Ammon's horn (tissue), 1 donor: ENCODE measurements around the gene TOM1L2.
"Not testable (repeated sequence)": the region's sequence is repeated elsewhere in the genome, so short reads cannot be mapped to it uniquely, and the experiment has no call there.

ENCODE experiments used
- DNase-seq: peaks from one replicate; pipeline ENCODE4 v3.0.0-alpha.2; 2016; ENCODE audit warnings: low spot score

The TOM1L2 gene

GRCh38 chr17:17943281-17943984 lies 28.8 kb downstream of the TOM1L2 start:
- DNase-seq = no peak

GRCh38 chr17:17942846-17943245 lies 29.4 kb downstream of the TOM1L2 start:
- no peak for DNase-seq

GRCh38 chr17:17941015-17941414 lies 31.2 kb downstream of the TOM1L2 start:
- no peak for DNase-seq

- DNase-seq = no peak
Measured at GRCh38 chr17:17940441-17940911, 31.7 kb downstream of the TOM1L2 start.

- not testable (repeated sequence) for DNase-seq
Measured at GRCh38 chr17:17939941-17940340, 32.3 kb downstream of the TOM1L2 start.

DNA sequence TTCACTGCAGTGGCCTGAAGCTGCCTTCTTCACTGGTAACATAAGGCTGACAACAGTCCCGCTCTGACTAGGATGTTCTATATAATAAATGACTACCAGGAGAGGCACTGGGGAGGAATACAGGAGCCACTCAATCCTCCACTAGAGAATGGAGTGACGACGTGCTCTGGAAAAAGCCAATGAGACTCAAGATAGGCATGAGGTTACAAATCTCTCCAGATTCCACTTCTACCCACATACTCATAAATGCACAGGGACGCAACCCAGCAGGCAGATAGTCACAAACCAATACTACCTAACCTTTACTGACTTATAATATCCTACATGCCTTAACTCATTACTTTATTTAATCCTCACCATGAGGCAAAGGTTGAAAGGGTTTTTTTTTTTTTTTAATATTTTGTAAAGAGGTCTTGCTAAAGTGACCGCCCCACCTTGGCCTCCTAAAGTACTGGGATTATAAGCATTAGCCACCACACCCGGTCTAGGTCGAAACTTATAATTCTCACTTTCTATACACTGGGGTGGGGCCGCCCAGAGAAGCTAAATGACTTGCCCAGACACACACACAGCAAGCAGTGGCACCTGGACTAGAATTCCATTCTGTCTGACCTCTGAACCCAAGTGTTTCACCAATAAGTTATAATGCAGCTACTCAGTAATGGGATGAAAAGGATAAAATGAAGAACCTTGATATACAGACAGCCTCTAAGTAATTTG lies 33.7 kb downstream of the TOM1L2 start:
- DNase-seq = no peak

- DNase-seq = no peak
Measured at GRCh38 chr17:17937958-17938357, 34.2 kb downstream of the TOM1L2 start.

- no peak for DNase-seq
Measured at GRCh38 chr17:17937201-17937853, 34.9 kb downstream of the TOM1L2 start.

GRCh38 chr17:17935321-17936271 lies 36.6 kb downstream of the TOM1L2 start:
- no peak for DNase-seq

DNA sequence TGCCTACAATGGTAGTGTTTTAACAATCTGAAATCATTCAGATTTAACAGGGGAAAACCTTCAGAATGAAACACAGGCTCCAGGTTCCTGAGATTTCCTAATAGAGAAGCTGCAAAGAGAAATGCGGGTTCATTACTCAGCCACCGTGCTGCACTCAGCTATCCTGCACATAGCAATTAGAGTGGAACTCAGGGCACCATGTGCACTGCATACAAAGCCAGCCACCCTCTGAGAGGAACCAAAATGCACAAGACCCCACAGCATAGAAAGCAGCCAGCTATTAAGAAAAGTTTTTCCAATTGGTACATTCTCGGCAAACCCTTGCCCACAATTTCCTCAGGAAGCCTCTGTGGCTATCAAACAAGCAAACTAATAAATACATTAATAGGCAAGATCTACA lies 37.4 kb downstream of the TOM1L2 start:
- peak; percentile 56 for DNase-seq

DNA sequence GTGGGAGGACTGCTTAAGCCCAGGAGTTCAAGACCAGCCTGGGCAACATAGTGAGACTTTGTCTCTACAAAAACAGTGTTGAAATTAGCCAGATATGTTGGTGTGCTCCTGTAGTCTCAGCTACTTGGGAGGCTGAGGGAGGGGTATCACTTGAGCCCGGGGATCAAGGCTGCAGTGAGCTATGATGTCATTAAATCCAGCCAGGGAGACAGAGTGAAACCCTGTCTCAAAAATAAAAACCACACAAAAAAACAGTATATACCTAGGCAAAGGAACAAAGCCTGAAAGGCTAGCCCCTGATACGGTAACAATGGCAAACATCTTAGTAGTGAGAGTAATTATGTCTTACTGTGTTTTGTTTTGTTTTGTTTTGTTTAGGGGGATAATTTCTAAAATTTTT lies 38.0 kb downstream of the TOM1L2 start:
- DNase-seq = no peak

DNA sequence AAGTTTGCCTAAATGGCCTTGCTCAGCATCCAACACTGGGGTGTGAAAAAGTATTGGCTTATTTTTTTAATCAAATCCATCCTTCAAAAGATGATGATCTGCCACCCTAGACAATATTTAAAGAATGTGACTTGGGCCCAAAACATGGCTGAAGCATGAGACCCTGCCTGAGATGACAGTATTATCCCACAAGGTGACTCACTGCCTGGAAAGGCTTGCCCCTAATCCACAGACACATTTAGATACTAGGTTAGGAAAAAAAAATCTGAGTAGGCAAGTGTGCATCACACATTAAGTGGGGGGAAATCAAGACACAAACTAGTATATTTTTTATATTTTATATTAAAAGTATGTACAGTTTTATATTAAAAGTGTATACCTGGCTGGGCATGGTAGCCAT lies 38.4 kb downstream of the TOM1L2 start:
- DNase-seq = no peak

DNA sequence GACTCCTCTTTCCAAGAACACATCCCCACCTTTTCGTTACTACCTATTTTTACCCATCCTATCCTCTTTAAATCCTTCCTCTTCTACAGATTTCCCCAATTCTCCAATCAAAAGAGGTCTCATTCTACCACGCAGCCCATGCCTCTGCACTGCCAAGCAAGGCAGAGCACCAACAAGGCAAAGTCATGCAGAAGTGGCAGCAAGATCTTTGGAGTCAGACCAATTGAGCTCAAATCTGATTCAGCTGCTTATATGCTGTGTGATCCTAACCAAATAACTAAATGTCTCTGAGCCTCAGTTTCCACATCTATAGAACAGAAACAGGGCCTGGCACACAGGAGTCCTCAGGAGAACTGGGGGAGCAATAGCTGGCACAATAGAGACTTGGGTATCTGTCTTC lies 41.0 kb downstream of the TOM1L2 start:
- no peak for DNase-seq

DNA sequence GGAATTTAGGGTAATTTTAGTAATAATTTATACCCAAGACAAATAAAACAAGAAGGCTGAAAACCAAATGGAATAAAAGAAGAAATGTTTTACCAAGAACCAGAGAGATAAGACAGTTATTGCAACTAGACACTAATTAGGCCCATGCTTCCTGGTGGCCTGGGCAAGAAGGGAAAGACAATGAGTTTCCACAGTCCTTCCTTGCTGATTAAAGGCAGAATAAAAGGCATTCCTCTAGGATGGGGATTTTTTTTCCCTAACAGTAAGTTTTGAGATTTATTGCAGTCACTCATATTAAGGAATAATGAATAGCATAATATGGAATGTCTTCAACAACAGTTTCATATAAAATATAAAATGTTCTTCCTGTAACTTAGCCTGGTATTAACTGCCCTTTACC lies 41.5 kb downstream of the TOM1L2 start:
- DNase-seq = no peak

GRCh38 chr17:17929655-17930380 lies 42.4 kb downstream of the TOM1L2 start:
- DNase-seq = no peak

- DNase-seq = peak; percentile 82
Measured at GRCh38 chr17:17928398-17929287, 43.6 kb downstream of the TOM1L2 start.

DNA sequence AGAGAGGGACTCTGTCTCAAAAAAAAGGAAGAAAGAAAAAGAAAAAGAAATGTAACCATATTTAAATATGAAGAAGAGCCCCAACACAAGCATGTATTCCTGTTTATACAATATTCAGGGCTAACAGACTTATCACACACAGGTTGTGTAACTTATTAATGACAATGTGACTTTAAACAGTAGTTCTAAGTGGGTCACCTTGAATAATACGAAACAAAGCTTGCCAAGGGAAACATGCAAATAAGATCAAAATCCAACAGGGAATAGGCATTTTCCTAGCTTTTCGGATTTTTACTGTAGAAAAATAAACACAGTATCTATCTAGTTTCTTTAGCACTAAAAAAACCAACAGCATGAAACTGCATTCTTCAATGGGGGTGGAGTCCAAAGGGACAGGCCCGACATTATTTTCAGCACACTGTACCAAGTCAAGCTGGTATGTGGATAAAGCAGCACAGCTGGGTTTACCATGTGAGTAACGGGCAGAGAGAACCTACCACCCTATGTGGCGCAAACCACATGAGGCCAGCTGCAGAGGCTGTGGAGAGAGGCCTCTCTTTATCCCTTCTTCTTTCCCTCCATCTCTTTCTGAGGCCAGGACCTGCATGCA lies 45.3 kb downstream of the TOM1L2 start:
- peak; percentile 37 for DNase-seq

GRCh38 chr17:17926036-17926435 lies 46.2 kb downstream of the TOM1L2 start:
- DNase-seq = no peak

- no peak for DNase-seq
Measured at GRCh38 chr17:17924857-17925250, 47.3 kb downstream of the TOM1L2 start.
